Astrocyte (in vitro differentiated cells and primary cell): ENCODE results near the gene GOLGA8B. TPM values are rescaled to one million over a fixed set of nuclear protein-coding genes. Genes with fewer than 3 reads are reported as not detected.
"Not testable (repeated sequence)": the region's sequence is repeated elsewhere in the genome, so short reads cannot be mapped to it uniquely, and the experiment has no call there.

ENCODE experiments used
- DNase-seq: peaks from one replicate; pipeline ENCODE4 v3.0.0-alpha.2; 2010; ENCODE audit warnings: low read depth
- FAIRE-seq: peaks from 2 replicates; lab custom pipeline; 2011; peaks lifted over from hg19 to GRCh38; lab: Jason Lieb, UNC
- H2AFZ ChIP-seq: 2 replicates; pipeline ENCODE4 v1.6.0; 2012; ENCODE audit warnings: low read depth, low read length, inconsistent platforms
- H3K27ac ChIP-seq: 2 replicates; pipeline ENCODE4 v1.5.1; 2011; ENCODE audit warnings: low read depth, low read length, inconsistent platforms
- H3K27me3 ChIP-seq: 2 replicates; pipeline ENCODE4 v1.6.0; 2011; ENCODE audit warnings: low read length, inconsistent platforms; ENCODE audit not compliant: insufficient read depth
- H3K36me3 ChIP-seq: 2 replicates; pipeline ENCODE4 v1.5.1; 2011; ENCODE audit warnings: low read length, inconsistent platforms; ENCODE audit not compliant: insufficient read depth
- H3K4me1 ChIP-seq: 2 replicates; pipeline ENCODE4 v1.5.1; 2011; ENCODE audit warnings: low read length, inconsistent platforms; ENCODE audit not compliant: insufficient read depth
- H3K4me2 ChIP-seq: 2 replicates; pipeline ENCODE4 v1.6.0; 2012; ENCODE audit warnings: low read length, inconsistent platforms
- H3K4me3 ChIP-seq: 2 replicates; pipeline ENCODE4 v1.5.1; 2011; ENCODE audit warnings: low read depth, mild to moderate bottlenecking, low read length, inconsistent platforms; ENCODE audit not compliant: insufficient read depth
- H3K79me2 ChIP-seq: 2 replicates; pipeline ENCODE4 v1.6.0; 2012; ENCODE audit warnings: mild to moderate bottlenecking, low read length, inconsistent platforms; ENCODE audit not compliant: insufficient read depth
- H3K9ac ChIP-seq: 2 replicates; pipeline ENCODE4 v1.6.0; 2012; ENCODE audit warnings: mild to moderate bottlenecking, low read length, inconsistent platforms
- H3K9me3 ChIP-seq: 2 replicates; pipeline ENCODE4 v1.5.1; 2012; ENCODE audit warnings: low read depth, mild to moderate bottlenecking, low read length, inconsistent platforms; ENCODE audit not compliant: insufficient read depth
- H4K20me1 ChIP-seq: 2 replicates; pipeline ENCODE4 v1.6.0; 2012; ENCODE audit warnings: low read length, inconsistent platforms; ENCODE audit not compliant: insufficient read depth
- H3K27ac Mint-ChIP-seq: one replicate; pipeline ENCODE4 v1.8.0; 2021; ENCODE audit warnings: mild to moderate bottlenecking, mixed read lengths; ENCODE audit not compliant: unreplicated experiment
- H3K27me3 Mint-ChIP-seq: one replicate; pipeline ENCODE4 v1.8.0; 2021; ENCODE audit warnings: low read depth, mixed read lengths; ENCODE audit not compliant: unreplicated experiment
- H3K36me3 Mint-ChIP-seq: one replicate; pipeline ENCODE4 v1.8.0; 2021; ENCODE audit warnings: low read depth, mixed read lengths; ENCODE audit not compliant: unreplicated experiment
- H3K4me1 Mint-ChIP-seq: one replicate; pipeline ENCODE4 v1.8.0; 2021; ENCODE audit warnings: low read depth, mixed read lengths; ENCODE audit not compliant: unreplicated experiment
- H3K4me3 Mint-ChIP-seq: one replicate; pipeline ENCODE4 v1.8.0; 2021; ENCODE audit warnings: mild to moderate bottlenecking, moderate library complexity, mixed read lengths; ENCODE audit not compliant: unreplicated experiment
- H3K9me3 Mint-ChIP-seq: one replicate; pipeline ENCODE4 v1.8.0; 2021; ENCODE audit warnings: mild to moderate bottlenecking, mixed read lengths; ENCODE audit not compliant: unreplicated experiment
- total RNA-seq: library from RNA; stranded (reverse); gene quantifications from 2 replicates; pipeline ENCODE4 v1.2.1, GENCODE V29; 2021

Gene GOLGA8B
- total RNA-seq, 1 donor from 2014 or later: 55.8 TPM

GRCh38 chr15:34549381-34549809 is 34.1 kb downstream of the GOLGA8B start:
- not testable (repeated sequence) for H3K27ac ChIP-seq, H3K27ac Mint-ChIP-seq, H3K9me3 ChIP-seq, H3K27me3 Mint-ChIP-seq, H3K4me2 ChIP-seq, H3K4me1 ChIP-seq, H4K20me1 ChIP-seq, DNase-seq, H3K36me3 ChIP-seq, H3K79me2 ChIP-seq, H3K4me3 Mint-ChIP-seq, H3K4me1 Mint-ChIP-seq, H3K9ac ChIP-seq, H3K9me3 Mint-ChIP-seq, H3K27me3 ChIP-seq, H3K36me3 Mint-ChIP-seq, H3K4me3 ChIP-seq, FAIRE-seq, H2AFZ ChIP-seq

DNA sequence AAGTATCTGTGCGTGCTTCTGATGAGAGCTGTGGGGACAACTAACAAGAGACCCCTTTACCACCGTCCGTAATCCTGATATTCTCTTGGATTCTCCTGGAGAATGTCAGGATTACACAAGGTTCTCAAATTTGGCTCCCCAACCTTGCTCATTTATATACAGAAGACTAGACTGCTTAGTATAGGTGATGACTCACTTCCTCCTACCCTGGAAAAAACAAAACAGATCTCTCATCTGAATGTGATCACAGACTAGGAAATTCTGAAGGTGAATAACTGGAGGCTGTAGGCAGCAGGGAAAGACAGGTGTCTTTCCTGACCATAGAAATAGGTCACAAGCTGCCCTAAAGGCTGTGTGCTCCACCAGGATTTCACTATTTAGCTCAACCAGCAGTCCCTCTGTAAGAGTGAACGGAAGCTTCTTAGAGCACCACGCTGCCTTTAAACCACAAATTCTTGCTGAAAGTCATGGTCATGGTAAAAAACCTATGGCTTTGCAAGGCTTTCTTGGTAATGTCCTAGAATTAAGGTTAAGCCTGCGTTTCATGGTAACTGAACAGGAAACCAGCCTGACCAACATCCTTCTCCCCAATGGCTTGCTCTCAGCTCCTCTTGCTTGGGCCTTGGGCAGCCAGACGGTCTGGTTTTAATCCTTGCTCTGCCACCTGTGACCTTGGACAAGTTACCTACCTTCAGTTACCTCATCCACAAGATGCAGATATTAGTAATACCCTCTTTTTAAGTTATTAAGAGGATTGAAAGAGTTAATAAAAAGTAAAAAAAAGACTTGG is 39.4 kb downstream of the GOLGA8B start:
- not testable (repeated sequence) for H3K4me3 Mint-ChIP-seq, H3K27me3 ChIP-seq, H4K20me1 ChIP-seq, H3K27ac Mint-ChIP-seq, H3K9me3 Mint-ChIP-seq, H3K4me2 ChIP-seq, H3K36me3 Mint-ChIP-seq, H3K4me1 Mint-ChIP-seq, H3K4me3 ChIP-seq, H3K27ac ChIP-seq, FAIRE-seq, H3K9ac ChIP-seq, H3K4me1 ChIP-seq, H3K9me3 ChIP-seq, H2AFZ ChIP-seq, H3K79me2 ChIP-seq, DNase-seq, H3K36me3 ChIP-seq, H3K27me3 Mint-ChIP-seq

GRCh38 chr15:34535857-34536256 is 47.6 kb downstream of the GOLGA8B start:
- FAIRE-seq, H3K27ac ChIP-seq, H3K36me3 Mint-ChIP-seq, H3K4me1 Mint-ChIP-seq, H3K4me3 Mint-ChIP-seq, H3K4me3 ChIP-seq, H3K9me3 ChIP-seq, DNase-seq, H3K9ac ChIP-seq, H3K27ac Mint-ChIP-seq, H4K20me1 ChIP-seq, H3K9me3 Mint-ChIP-seq, H3K27me3 Mint-ChIP-seq, H3K36me3 ChIP-seq, H3K79me2 ChIP-seq, H2AFZ ChIP-seq, H3K4me2 ChIP-seq, H3K4me1 ChIP-seq, H3K27me3 ChIP-seq: not testable (repeated sequence)

Other genes with a start within 250 kb of the GOLGA8B start
- 15.8 and 17.8 TPM in 2 replicates for gene SLC12A6, start 245.9 kb downstream of the GOLGA8B start, total RNA-seq
- gene NOP10, start 240.5 kb downstream of the GOLGA8B start, total RNA-seq: 209 and 224 TPM in 2 replicates
- gene NUTM1, start 240.3 kb downstream of the GOLGA8B start, total RNA-seq: not detected in 2 replicates
- gene LPCAT4, start 216.5 kb downstream of the GOLGA8B start, total RNA-seq: 44.4 TPM in 2 replicates
- 50.2 and 62.8 TPM in 2 replicates for gene GOLGA8A, start 145.8 kb downstream of the GOLGA8B start, total RNA-seq
- gene GJD2, start 171.3 kb upstream of the GOLGA8B start, total RNA-seq: 0.48 and 1.00 TPM in 2 replicates
- gene ACTC1, start 211.9 kb upstream of the GOLGA8B start, total RNA-seq: 860 and 942 TPM in 2 replicates